Thoracic aorta (tissue), 2 donors: ENCODE data around the gene HYLS1. TPM values are rescaled to one million over a fixed set of nuclear protein-coding genes. Genes with fewer than 3 reads are reported as not detected.

Experiments used
- ATAC-seq: fragments of 150-250 bp; one replicate; pipeline ENCODE4 v1.8.0; 2017; ENCODE audit warnings: low read depth; ENCODE audit not compliant: insufficient number of reproducible peaks, low FRiP score
- DNase-seq: peaks from one replicate; pipeline ENCODE4 v3.0.0-alpha.2; 2020; ENCODE audit warnings: low spot score
- H3K27ac ChIP-seq, 2 donors: fragments of 200-600 bp; sonication (generic); 1 replicate in 1 of 2; 2 replicates in 1 of 2; pipeline ENCODE4 v1.5.1; 2016; ENCODE audit warnings: mild to moderate bottlenecking in 2 of 2, moderate library complexity in 2 of 2
- H3K27me3 ChIP-seq: fragments of 200-600 bp; sonication (generic); replicated peaks from 2 replicates; pipeline ENCODE4 v1.6.0; 2016; ENCODE audit warnings: mild to moderate bottlenecking; ENCODE audit not compliant: insufficient read depth
- H3K36me3 ChIP-seq: fragments of 200-600 bp; sonication (generic); one replicate; pipeline ENCODE4 v1.5.1; 2016
- H3K4me1 ChIP-seq, 2 donors: fragments of 200-600 bp; sonication (generic); 1 replicate in 1 of 2; 2 replicates in 1 of 2; pipeline versions ENCODE4 v1.5.1 to v1.6.0; 2016; ENCODE audit warnings: low read depth in 2 of 2, mild to moderate bottlenecking in 1 of 2; ENCODE audit not compliant: control insufficient read depth in 1 of 2
- H3K4me3 ChIP-seq: fragments of 200-600 bp; sonication (generic); 2 replicates; pipeline ENCODE4 v1.5.1; 2016; ENCODE audit warnings: mild to moderate bottlenecking
- H3K9me3 ChIP-seq: fragments of 200-600 bp; sonication (generic); 2 replicates; pipeline ENCODE4 v1.5.1; 2016
- total RNA-seq, 2 donors: library from RNA; depleted of rRNA; stranded (reverse); fragments of >200 nt; gene quantifications; one replicate each; pipeline versions ENCODE4 v1.1.0 to v1.2.3, GENCODE V29; 2016
- TF ChIP-seq, protein P1 (sequence below): fragments of 200-600 bp; sonication (generic); IDR thresholded peaks from one replicate; pipeline ENCODE4 v1.5.1; 2019; ENCODE audit warnings: antibody characterized with exemption

The HYLS1 gene
- total RNA-seq, 2 donors from 2014 or later = 0.56 to 6.1 TPM

GRCh38 chr11:125924384-125925007 is 37.0 kb downstream of the HYLS1 start:
- H3K27ac ChIP-seq = no peak overlapping the region
- no peaks in the 10 kb centered on the region for H3K9me3 ChIP-seq
- ATAC-seq = no peak
- no peaks in the 10 kb centered on the region for H3K36me3 ChIP-seq
- H3K4me3 ChIP-seq = no peak overlapping the region
- H3K27me3 ChIP-seq = no peaks in the 10 kb centered on the region
- no peak for DNase-seq
- TF ChIP-seq, protein P1, sequence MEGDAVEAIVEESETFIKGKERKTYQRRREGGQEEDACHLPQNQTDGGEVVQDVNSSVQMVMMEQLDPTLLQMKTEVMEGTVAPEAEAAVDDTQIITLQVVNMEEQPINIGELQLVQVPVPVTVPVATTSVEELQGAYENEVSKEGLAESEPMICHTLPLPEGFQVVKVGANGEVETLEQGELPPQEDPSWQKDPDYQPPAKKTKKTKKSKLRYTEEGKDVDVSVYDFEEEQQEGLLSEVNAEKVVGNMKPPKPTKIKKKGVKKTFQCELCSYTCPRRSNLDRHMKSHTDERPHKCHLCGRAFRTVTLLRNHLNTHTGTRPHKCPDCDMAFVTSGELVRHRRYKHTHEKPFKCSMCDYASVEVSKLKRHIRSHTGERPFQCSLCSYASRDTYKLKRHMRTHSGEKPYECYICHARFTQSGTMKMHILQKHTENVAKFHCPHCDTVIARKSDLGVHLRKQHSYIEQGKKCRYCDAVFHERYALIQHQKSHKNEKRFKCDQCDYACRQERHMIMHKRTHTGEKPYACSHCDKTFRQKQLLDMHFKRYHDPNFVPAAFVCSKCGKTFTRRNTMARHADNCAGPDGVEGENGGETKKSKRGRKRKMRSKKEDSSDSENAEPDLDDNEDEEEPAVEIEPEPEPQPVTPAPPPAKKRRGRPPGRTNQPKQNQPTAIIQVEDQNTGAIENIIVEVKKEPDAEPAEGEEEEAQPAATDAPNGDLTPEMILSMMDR = no peak
- H3K4me1 ChIP-seq = no peaks in the 10 kb centered on the region

- ATAC-seq = no peak
- Histone ChIP-seq H3K4me1 (no peaks in the 10 kb centered on the region), H3K9me3 (no peaks in the 10 kb centered on the region), H3K27me3 (no peaks in the 10 kb centered on the region), H3K4me3 (no peak overlapping the region), H3K27ac (no peak overlapping the region), H3K36me3 (no peaks in the 10 kb centered on the region)
- no peak for DNase-seq
- TF ChIP-seq, protein P1 = no peak
Measured at GRCh38 chr11:125925247-125925740, 37.8 kb downstream of the HYLS1 start.

- Histone ChIP-seq H3K27me3 (no peaks in the 10 kb centered on the region), H3K4me3 (no peak overlapping the region), H3K36me3 (no peaks in the 10 kb centered on the region), H3K4me1 (no peaks in the 10 kb centered on the region), H3K27ac (no peak overlapping the region), H3K9me3 (no peaks in the 10 kb centered on the region)
- DNase-seq (no peak), ATAC-seq (no peak)
- TF ChIP-seq, protein P1 = no peak
Measured at GRCh38 chr11:125925804-125926203, 38.3 kb downstream of the HYLS1 start.

DNA sequence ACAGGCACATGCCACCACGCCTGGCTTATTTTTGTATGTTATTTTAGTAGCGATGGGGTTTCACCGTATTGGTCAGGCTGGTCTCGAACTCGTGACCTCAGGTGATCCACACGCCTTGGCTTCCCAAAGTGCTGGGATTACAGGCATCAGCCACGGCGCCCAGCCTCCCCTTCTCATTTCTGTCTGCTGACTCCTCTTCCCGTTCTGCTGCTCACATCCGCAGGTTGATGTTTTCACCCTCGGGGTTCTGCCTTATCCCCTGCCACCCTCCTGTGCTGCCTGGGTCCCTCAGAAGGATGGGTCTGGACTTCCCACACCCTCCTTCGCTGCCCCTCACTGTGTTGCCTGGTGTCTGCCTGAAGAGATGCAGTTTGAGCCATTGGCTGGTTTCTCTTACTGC is 39.2 kb downstream of the HYLS1 start:
- no peak overlapping the region for H3K27ac ChIP-seq
- no peak overlapping the region for H3K4me3 ChIP-seq
- TF ChIP-seq, protein P1 = no peak
- H3K36me3 ChIP-seq = no peaks in the 10 kb centered on the region
- no peaks in the 10 kb centered on the region for H3K4me1 ChIP-seq
- H3K9me3 ChIP-seq = no peaks in the 10 kb centered on the region
- no peaks in the 10 kb centered on the region for H3K27me3 ChIP-seq
- ATAC-seq (no peak), DNase-seq (no peak)

GRCh38 chr11:125929445-125930075 is 42.1 kb downstream of the HYLS1 start:
- TF ChIP-seq, protein P1 = no peak
- Histone ChIP-seq H3K4me3 (no peak overlapping the region), H3K36me3 (no peaks in the 10 kb centered on the region), H3K27me3 (no peaks in the 10 kb centered on the region), H3K9me3 (no peaks in the 10 kb centered on the region), H3K4me1 (no peaks in the 10 kb centered on the region), H3K27ac (no peak overlapping the region)
- ATAC-seq = no peak
- DNase-seq = no peak
